Measurements from ENCODE around the gene KATNA1. TPM values are rescaled to one million over a fixed set of nuclear protein-coding genes. Genes with fewer than 3 reads are reported as not detected.
A peak's percentile ranks its signal among the peaks of the same experiment; 100 is the strongest.
"Not testable (repeated sequence)": the region's sequence is repeated elsewhere in the genome, so short reads cannot be mapped to it uniquely, and the experiment has no call there.

The KATNA1 gene
- 33.1 and 40.7 TPM in 2 replicates for total RNA-seq (2014; rRNA removed; shearing (Covaris generic))

DNA sequence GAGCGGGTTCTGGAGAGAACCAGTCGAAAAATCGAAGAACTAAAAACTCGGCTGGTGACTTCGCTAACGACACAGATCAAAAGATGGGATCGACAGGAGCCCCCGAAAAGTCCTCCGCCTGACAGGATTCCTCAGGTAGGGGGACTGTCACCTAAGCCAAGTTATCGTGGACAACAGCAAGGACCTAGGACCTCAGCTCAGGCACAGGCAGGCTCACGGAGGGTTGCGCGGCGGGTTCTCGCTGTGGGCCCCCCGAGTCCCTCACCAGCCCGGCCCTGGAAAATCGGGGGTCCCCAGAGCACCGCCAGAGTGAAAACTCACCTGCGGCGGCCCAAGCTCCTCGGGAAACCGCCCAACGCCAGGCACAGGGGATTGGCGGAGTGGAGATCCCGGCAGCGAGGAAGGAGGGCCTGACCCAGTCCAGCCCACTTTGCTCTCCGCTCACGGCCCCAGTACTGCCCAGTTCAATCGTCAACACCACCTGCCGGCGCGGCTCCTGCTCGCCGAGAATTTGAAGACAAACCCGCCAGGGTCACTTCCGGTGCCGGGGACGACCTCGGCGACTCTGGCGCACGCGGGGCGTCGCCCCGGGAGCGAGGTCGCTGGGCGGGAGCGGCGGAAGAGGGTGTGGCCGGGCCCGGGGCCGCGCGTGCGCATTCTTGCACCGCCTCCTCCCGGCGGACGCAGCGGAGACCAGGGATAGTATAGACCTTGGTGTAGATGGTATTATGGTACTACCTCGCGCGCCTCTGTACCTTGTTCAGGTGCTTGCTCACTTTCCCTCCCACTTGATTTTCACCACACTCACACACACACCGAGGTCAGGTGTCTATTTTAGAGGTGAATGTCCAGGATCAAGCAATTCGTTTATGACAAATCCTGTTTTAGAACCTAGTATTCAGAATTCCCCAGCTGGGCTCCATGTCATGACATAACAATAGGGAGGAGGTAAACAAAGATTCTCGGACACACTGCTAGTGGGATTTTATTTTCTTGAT is at the start of gene KATNA1:
Gene KATNA1, minus strand, starts transcription at position 567 of the 998 bp plus-strand sequence. CDS start 10,167 bp downstream, outside the sequence.
- peak; percentile 78 for DNase-seq (ENCODE audit: low spot score)

DNA sequence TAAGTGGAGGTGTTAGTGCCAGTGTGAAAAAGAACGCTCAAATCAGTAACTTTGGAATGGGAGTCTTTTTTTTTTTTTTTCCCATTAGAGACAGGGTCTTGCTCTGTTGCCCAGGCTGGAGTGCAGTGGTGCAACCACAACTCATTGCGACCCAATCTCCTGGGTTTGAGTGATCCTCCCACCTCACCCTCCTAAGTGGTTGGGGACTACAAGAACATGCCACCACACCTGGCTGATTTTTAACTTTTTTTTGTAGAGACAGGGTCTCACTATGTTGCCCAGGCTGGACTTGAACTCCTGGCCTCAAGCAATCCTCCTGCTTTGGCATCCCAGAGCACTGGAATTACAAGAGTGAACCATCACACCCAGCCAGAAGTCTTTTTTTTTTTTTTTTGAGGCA is 49.7 kb upstream of the KATNA1 start:
- no peak for DNase-seq (ENCODE audit: low spot score)

DNA sequence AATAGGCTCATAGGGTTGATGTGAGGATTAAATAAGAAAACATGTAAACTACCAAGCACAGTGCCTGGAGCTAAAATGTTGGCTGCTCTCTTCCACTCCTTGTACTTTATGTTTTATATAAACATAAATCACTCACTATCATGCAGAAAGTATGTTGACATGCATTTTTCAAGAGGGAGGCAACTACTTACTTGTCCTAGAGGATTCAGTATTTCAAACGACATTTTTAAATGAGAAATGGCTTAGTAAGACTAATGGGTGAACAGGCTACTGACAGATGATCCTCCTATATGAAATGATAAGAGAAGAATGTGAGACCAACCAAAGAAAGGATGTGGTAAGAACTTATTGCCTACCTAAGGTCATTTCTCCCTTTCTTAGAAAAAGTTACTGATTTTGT is 48.4 kb upstream of the KATNA1 start:
- DNase-seq (ENCODE audit: low spot score): peak; percentile 12

DNA sequence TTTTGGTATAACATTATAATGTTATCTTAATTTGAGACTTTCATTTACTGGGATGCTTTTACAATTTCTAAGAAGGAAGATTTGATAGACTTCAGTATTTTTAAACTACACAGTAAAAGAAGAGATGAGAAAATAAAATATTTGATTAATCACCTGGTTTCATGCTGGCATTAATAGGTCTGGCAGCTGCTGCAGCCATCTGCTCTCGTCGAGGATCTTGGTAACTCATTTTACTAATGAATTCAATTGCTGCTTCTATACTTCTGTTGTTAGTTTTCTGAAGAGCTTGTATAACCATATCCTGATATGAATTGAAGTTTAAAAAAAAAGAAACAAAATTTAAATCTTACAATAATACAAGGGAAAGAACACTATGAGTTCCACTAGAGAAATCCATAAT is 46.4 kb upstream of the KATNA1 start:
- DNase-seq (ENCODE audit: low spot score): no peak

DNA sequence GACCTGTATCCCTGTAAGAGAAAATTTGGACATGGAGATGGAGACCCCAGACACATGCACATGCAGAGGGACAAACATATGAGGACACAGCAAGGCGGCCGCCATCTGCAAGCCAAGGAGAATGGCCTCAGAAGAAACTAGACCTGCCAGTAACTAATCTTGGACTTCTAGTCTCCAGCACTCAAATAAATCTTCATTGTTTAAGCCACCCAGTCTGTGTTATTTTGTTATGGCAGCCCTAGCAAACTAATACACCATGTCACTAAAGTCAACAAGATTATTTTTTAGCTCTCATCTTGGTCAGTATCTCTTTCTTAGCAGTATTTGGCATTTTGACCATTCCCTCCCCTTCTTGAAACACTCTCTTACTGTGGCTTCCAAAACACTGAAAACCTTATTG is 42.7 kb upstream of the KATNA1 start:
- DNase-seq (ENCODE audit: low spot score): no peak

DNA sequence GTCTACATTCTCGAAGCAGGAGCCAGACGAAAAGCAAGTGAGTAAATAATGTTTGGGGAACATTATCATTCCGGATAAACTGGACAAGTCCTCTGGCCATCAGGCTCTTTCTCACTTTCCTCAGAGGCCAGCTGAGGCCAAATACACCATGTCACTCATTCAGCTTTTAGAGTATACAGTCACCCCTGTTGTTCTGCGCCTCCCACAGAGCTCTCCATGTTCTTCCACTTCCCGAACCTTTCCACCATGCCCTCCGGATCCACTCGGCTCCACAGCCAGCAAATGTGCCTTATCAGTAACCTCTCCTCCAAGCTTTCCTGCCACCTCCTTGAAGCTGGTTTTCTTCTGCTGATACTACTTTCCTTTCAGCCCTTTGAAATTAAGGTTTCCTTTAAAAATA is 37.7 kb upstream of the KATNA1 start:
- DNase-seq (ENCODE audit: low spot score): no peak

DNA sequence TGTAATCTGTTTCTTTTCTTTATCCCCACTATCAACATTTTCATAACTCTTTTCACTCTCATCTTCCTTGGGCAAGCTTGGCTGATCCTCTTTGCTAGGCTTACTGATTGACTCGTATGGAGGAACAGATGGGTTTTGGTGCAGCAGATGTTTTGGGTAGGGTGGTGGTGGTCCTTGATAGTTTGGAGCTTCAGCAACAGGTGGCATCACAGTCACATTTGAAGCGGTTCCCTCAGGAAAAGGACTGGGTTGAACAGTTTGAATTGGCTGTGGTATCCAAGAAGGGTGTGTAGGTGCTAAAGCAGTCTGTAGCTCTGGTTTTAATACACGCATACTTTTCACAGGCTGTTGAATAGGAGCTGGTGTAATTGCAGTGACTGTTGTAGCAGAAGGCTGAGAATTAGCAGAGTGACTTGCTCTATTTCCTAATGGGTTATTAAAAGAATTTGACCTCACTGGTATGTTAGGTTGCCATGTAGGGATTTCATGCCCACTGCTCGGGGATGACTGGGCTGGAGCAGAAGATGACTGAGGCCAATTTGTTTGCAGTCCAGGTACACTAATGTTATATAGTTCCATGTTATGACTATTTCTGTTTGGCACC is 34.8 kb upstream of the KATNA1 start:
- DNase-seq (ENCODE audit: low spot score): no peak

DNA sequence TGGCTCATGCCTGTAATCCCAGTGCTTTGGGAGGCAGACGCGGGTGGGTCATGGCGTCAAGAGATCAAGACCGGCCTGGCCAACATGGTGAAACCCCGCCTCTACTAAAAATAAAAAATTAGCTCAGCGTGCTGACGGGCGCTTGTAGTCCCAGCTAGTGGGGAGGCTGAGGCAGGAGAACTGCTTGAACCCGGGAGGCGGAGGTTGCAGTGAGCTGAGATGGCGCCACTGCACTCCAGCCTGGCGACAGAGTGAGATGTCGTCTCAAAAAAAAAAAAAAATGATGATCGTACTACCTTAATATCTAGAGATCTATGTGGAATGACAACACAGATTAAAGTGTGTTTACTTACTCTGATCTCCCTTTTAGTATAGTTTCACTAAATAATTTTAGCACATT is 33.3 kb upstream of the KATNA1 start:
- DNase-seq (ENCODE audit: low spot score): not testable (repeated sequence)

DNA sequence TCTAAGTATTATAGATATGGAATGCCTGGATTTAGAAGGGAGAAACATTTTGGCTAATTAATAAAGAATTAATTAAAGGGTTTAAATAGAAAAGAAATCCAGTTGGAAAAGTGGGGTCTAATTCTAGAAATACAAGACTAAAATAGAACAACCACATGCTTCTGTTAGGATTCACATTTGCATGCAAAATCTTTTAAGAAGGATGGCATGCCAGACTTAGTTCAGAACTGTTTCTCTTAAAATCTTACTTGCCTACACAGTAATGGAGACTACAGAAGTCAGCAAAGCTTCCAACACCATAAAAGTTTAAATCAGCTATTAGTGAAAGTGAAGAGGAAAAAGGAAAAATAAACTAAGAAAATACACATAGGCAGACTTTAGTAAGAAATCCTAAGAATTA is 32.7 kb upstream of the KATNA1 start:
- no peak for DNase-seq (ENCODE audit: low spot score)

DNA sequence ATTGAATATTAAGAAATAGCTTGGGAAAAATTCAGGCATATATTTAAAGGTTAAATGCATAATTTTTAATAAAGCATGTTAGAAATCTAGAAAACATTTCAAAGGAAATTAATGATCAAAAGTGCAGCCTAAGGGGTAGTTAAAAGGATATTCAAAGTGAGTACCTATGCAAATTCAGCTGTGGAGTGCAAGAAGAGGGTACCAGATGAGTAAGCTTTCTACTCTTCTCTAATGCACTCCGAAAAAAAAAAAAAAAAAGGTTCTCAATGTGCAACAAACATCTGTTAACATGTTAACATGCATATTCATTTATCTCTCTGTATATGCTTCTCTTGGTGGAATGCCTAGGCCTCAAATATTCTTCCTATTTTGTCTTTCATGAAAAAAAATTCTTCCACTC is 32.0 kb upstream of the KATNA1 start:
- no peak for DNase-seq (ENCODE audit: low spot score)

DNA sequence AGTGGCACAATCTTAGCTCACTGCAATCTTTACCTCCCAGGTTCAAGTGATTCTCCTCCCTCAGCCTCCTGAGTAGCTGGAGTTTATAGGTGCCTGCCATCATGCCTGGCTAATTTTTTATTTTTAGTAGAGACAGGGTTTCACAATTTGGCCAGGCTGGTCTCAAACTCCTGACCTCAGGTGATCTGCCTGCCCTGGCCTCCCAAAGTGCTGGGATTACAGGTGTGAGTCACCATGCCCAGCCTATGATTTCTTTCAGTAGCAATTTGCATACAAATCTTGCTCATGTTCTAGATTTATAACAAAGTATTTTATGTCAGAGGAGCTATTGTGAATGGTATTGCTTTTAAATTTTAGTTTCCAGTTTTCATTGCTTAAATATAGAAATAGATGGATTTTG is 23.8 kb upstream of the KATNA1 start:
- not testable (repeated sequence) for DNase-seq (ENCODE audit: low spot score)

DNA sequence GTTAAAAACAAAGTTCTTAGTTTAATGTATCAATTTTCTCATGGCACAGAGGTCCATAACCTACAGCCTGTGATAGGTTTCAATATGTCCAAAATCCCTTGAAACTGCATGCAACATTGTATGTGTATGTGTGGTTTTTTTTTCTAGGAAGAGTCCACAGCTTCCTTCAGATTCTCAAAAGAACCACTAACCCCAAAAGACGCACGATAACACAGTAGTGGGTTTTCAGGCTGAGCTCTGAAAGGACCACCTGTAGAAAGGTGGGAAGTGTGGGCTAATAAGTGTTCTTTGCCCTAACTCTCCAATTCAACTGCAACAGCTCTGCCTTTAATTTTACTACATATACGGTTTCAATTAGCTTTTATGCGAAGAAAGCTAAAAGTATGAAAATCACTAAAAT is 11.5 kb upstream of the KATNA1 start:
- no peak for DNase-seq (ENCODE audit: low spot score)

DNA sequence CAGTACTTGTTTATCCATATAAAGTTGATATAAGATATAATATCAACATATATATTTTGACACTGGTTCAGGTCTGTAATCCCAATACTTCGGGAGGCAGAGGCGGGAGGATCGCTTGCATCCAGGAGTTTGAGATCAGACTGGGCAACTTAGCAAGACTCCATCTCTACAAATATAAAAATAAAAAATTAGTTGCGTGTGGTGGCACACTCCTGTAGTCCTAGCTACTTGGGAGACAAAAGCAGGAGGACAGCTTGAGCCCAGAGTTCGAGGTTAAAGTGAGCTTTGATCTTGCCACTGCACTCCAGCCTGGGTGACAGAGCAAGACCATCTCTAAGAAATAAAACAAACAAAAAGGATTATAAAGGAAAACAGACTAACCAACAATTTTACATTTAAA is 8.9 kb upstream of the KATNA1 start:
- no peak for DNase-seq (ENCODE audit: low spot score)

DNA sequence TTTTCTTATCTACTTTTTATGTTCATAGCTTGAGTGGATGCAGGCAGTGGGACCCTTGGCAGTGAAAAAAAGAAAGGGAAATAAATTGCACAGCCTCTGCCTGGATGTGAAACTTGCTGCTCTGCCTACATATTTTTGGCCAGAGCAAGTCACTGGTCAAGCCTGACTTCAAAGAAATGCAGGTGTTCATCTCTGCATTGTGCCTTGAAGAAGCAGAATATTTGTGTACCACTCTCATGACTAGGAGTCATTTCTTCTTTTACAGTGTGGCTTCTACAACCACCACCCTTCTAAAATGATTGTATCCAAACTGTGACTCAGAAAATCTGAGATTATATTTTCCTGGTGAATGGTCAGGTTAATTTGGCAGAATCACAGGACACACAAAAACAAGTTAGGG is 2.5 kb upstream of the KATNA1 start:
- no peak for DNase-seq (ENCODE audit: low spot score)

DNA sequence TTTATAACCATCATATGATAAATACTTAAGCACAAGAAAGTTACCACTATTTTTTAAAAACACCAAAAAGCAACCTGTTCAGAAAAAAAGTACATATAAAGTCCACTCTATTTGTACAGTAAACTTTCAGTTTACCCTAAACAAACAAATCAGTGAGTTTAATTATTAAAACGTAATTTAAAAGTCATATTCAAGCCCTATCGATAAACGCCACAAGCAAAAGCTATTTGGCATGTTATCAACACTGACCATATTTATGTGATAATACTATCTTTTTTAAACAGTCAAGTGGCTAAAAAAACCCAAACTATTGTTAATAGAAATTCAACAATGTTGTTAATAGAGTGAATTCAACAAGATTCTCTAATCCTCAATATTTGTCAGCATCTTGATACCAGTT is 1.9 kb downstream of the KATNA1 start:
- DNase-seq (ENCODE audit: low spot score): no peak

DNA sequence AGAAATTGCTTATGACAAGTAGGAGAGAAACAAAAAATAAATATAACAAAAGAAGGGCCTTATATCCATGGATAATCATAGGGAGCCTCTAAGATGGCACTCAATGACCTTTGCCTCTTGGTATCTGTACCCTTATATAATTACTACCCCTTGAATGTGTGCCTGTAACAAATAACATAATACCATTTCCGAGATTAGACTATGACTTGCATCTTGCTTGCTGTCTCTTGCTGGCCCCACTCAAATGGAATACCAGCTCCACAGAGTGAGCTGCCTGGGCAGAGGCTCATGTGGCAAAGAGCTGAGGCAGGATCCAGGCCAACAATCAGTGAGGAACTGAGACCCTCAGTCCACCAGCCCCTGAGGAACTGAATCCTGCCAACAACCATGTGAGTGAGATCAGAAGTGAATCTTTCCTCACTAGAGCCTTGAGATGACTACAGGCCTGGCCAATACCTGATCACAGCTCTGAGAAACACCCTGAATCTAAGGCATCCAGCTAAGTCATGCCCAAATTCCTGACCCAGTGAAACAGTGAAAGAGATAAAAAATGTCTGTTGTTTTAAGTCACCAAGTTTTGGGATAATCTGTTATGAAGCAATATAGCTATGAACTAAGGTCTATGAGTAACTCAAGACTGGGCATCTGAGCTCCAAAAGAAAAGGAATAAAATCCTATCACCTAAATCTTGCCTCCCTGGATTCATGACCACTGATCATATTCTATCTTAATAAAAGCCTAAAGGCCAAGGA is 5.5 kb downstream of the KATNA1 start:
- no peak for DNase-seq (ENCODE audit: low spot score)

DNA sequence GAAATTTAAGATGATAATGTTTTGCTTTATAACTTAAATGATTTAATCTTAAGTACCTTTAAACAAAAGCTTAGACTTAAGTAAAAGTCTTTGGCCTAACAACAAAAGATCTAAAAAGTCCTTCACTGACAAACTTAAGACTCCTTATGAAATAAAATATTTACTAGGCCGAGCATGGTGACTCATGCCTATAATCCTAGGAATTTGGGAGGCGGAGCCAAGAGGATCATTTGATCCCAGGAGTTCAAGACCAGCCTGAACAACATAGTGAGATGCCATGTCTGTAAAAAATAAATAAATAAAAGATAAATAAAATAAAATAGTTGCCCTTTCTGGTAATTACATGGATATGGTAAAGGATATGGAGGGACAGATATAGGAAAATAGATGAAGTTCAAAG is 12.4 kb downstream of the KATNA1 start:
- peak; percentile 61 for DNase-seq (ENCODE audit: low spot score)

DNA sequence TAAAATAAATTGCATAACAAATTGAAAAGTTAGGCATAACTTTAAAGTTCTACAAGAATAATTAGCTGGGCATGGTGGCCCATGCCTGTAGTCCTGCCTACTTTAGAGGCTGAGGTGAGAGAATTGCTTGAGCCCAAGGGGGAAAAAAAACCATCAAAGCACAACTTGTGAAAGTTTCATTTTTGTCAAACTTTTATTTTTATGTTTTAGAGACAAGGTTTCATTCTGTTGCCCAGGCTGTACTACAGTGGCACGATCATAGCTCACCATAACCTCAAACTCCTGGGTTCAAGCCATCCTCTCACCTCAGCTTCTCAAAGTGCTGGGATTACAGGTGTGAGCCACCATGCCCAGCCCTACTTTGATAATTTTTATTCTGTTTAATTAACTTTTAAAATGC is 14.2 kb downstream of the KATNA1 start:
- no peak for DNase-seq (ENCODE audit: low spot score)

DNA sequence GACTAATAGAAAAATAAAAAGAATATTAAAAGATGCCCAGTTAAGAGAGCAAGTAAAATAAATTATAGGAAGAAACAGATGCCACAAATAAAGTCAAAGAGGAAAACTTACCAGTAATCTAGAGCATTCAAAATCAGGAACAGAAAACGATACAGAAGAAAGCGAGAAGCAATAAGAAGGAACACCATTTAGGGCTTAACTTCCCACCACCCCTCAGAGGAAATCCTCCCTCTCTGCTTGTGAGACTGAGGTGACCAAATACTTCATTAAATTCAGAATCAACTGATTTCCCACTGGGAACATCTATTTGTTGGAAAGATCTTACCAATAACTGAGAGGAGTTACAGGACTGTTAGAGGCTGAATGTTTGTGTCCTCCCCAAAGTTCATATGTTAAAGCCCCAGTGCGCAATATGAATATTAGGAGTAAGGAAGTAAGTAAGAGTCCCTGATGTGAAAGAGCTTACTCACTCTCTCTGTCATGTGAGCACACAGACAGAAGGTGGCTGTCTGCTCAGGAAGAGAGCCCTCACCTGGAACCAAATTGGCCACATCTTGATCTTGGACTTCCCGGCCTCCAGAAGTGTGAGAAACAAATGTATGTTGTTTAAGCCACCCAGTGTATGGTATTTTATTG is 19.5 kb downstream of the KATNA1 start:
- DNase-seq (ENCODE audit: low spot score): no peak

DNA sequence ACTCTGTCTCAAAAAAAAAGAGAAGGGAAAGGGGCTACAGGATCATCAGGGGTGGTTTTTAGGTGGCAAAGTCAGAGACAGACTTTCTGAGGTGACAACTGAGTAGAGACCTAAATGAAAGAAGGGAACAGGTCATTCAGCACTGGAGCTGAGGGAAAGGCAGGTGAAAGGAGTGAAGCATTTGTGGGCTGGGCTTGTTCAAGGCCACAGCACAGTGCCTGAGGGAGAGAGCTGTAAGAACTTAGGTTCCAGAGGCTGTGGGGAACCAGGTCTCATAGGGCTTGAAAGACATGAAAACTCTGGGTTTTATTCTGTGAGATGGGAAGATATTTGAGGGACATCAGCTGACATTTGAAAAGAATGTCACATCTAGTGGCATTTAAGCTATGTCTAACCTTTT is 20.8 kb downstream of the KATNA1 start:
- no peak for DNase-seq (ENCODE audit: low spot score)

DNA sequence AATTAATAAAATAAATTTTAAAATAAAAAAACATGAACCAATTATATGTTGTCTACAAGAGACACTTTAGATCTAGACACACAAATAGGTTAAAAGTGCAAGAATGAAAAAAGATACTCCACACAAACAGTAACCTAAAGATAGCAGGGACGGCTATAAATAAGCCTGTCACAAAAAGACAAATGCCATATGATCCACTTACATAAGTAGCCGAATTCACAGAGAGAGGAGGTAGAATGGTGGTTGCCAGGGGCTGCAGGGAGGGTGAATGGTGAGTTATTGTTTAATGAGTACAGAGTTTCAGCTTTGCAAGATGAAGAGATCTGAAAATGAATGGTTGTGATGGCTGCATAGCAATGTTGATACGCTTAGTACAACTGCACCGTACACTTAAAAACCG is 32.7 kb downstream of the KATNA1 start:
- DNase-seq (ENCODE audit: low spot score): no peak

DNA sequence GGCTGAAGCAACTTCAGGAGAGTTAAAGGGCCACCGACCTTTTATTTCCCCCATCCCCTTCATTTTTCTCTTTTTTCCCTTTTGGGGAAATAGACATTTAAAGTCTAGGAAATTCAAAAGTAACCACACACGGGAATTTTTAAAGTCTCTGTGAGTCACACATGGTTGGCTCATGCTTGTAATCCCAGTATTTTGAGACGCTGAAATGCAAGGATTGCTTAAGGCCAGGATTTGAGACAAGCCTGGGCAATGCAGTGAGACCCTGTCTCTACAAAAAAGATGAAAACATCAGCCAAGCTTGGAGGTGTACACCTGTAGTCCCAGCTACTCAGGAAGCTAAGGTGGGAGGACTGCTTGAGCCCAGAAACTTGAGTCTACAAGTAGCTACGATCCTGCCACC is 34.2 kb downstream of the KATNA1 start:
- DNase-seq (ENCODE audit: low spot score): no peak

All from A172 (cell line).